HepG2 (cell line): ENCODE measurements around the gene VEZF1. TPM values are rescaled to one million over a fixed set of nuclear protein-coding genes. Genes with fewer than 3 reads are reported as not detected.

Experiments used
- ATRX ChIP-seq: sonication (generic); formaldehyde crosslinking; IDR thresholded peaks from 2 replicates; pipeline ENCODE4 v1.4.0; 2020; ENCODE audit warnings: missing genetic modification reagents, borderline replicate concordance
- EHMT2 ChIP-seq: fragments of 200-600 bp; sonication (generic); IDR thresholded peaks from 2 replicates; pipeline ENCODE4 v1.7.0; 2017; ENCODE audit warnings: antibody characterized with exemption, low read depth, low read length, borderline replicate concordance
- GABPA ChIP-seq, 2 experiments: IDR thresholded peaks; 2 replicates each; pipeline ENCODE4 v1.6.1; 2011 to 2016; ENCODE audit warnings: low read depth in 2 of 2, low read length in 1 of 2, missing biosample characterization in 1 of 2, missing genetic modification characterization in 1 of 2
- MAFF ChIP-seq: IDR thresholded peaks from 2 replicates; pipeline ENCODE4 v1.6.1; 2011; ENCODE audit warnings: low read depth, low read length, improper control_type of control experiment
- NFATC3 ChIP-seq: sonication (generic); formaldehyde crosslinking; IDR thresholded peaks from 2 replicates; pipeline ENCODE4 v1.5.1; 2020; ENCODE audit warnings: mild to moderate bottlenecking, missing genetic modification reagents
- SRSF9 ChIP-seq: fragments of 200-400 bp; formaldehyde crosslinking; IDR thresholded peaks from 2 replicates; pipeline ENCODE4 v1.6.1; 2018; ENCODE audit warnings: borderline replicate concordance, mild to moderate bottlenecking, low read depth, low read length; ENCODE audit not compliant: insufficient read depth, poor library complexity, severe bottlenecking
- ZBTB3 ChIP-seq: sonication (generic); formaldehyde crosslinking; IDR thresholded peaks from 2 replicates; pipeline ENCODE4 v1.4.0; 2020; ENCODE audit warnings: low read depth, mild to moderate bottlenecking, moderate library complexity, missing genetic modification reagents, borderline replicate concordance
- ZC3H4 ChIP-seq: sonication (generic); formaldehyde crosslinking; IDR thresholded peaks from 2 replicates; pipeline ENCODE4 v1.4.0; 2020; ENCODE audit warnings: missing genetic modification reagents, borderline replicate concordance
- ZNF253 ChIP-seq: sonication (generic); formaldehyde crosslinking; IDR thresholded peaks from 2 replicates; pipeline ENCODE4 v1.8.0; 2022; ENCODE audit warnings: mild to moderate bottlenecking, missing genetic modification reagents, borderline replicate concordance
- ZNF33A ChIP-seq: sonication (generic); formaldehyde crosslinking; IDR thresholded peaks from 2 replicates; pipeline ENCODE4 v1.5.1; 2020; ENCODE audit warnings: missing genetic modification reagents, mild to moderate bottlenecking, moderate library complexity, borderline replicate concordance
- polyA plus RNA-seq, 8 experiments: library from polyadenylated mRNA; depleted of rRNA in 3 of 8; stranded (reverse) in 7 of 8; unstranded in 1 of 8; fragments of >200 nt; fragmentation: Illumina TruSeq in 4 of 8; extraction: Trizol in 4 of 8; gene quantifications; 2 replicates each; pipeline versions ENCODE4 v1.2.1 to v1.2.3, GENCODE V29; 2011 to 2016; ENCODE audit warnings: low read depth in 4 of 8, missing spikeins in 1 of 8, mixed read lengths in 1 of 8; ENCODE audit not compliant: insufficient read depth in 1 of 8
- total RNA-seq, 5 experiments: library from RNA; depleted of rRNA; stranded (reverse); fragments of >200 nt; fragmentation: Illumina TruSeq; extraction: Trizol; gene quantifications; 2 replicates each; pipeline ENCODE4 v1.2.3, GENCODE V29; 2016; ENCODE audit warnings: low read depth in 1 of 5
- TF ChIP-seq, protein P1 (sequence below): sonication (generic); formaldehyde crosslinking; IDR thresholded peaks from 2 replicates; pipeline ENCODE4 v1.4.0; 2020; ENCODE audit warnings: low read depth, missing genetic modification reagents
- TF ChIP-seq, protein P2 (sequence below): sonication (generic); formaldehyde crosslinking; IDR thresholded peaks from 2 replicates; pipeline ENCODE4 v1.5.0; 2020; ENCODE audit warnings: missing genetic modification reagents, mild to moderate bottlenecking, borderline replicate concordance
- TF ChIP-seq, protein P3 (sequence below): sonication (generic); formaldehyde crosslinking; IDR thresholded peaks from 2 replicates; pipeline ENCODE4 v1.8.0; 2022; ENCODE audit warnings: low read depth, missing genetic modification reagents
- TF ChIP-seq, protein P4 (sequence below): sonication (generic); formaldehyde crosslinking; IDR thresholded peaks from 2 replicates; pipeline ENCODE4 v1.5.0; 2020; ENCODE audit warnings: mild to moderate bottlenecking, missing genetic modification reagents
- TF ChIP-seq, protein P5 (sequence below): sonication (generic); formaldehyde crosslinking; IDR thresholded peaks from 2 replicates; pipeline ENCODE4 v1.8.1; 2023; ENCODE audit warnings: mild to moderate bottlenecking, inconsistent platforms, moderate library complexity, missing genetic modification reagents, borderline replicate concordance

The VEZF1 gene
- total and polyA plus RNA-seq, 2 of the 13 experiments (the other 11 are each of a cell fraction or from before 2014, with no cell fraction given) = 45.9 to 49.7 TPM

DNA sequence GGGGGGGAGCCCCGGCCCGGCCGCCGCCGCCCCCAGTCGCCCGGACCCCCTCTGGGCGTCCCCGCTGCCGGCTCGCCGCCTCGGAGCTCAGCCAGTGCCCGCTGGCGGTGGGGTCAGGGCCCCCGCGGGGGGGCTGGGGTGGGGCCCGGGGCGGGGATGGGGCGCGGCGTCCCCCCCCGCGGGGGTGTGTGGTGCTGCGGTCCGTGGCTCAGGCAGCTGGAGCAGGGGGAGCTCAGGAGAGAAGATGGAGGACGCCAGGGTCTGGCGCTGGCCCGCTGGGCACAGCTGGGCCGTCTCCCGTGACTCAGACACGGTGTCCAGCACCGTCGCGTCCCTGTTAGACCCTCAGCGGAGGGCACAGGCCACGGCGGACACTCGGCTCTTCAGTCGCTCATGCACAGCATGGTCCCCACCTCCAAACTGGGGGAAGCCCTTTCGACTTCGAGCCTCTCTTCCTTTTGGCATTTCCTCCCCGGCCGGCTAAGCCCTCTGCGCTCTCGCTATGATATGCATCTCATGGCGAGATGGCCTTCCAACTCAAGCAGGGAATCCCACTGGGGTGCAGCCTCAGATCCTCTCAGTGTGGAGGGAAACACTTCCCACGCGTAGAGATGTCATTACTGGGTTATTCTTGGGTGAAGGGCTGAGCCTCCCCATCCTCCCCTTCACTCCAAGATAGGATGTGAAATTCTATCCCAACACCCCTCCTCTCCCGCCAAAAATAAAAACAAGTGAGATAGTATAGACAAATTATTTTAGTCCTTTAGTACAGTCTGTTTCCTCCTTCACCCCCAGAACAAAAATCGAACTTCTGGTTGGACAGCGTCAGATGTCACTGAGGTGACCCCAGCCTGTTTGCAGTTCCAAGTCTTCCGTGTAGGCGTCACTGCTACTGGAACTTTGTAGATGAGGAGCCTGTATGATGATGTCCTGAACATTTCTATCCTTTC lies 522 bp upstream of the VEZF1 start (continued):
- TF ChIP-seq, protein P1, sequence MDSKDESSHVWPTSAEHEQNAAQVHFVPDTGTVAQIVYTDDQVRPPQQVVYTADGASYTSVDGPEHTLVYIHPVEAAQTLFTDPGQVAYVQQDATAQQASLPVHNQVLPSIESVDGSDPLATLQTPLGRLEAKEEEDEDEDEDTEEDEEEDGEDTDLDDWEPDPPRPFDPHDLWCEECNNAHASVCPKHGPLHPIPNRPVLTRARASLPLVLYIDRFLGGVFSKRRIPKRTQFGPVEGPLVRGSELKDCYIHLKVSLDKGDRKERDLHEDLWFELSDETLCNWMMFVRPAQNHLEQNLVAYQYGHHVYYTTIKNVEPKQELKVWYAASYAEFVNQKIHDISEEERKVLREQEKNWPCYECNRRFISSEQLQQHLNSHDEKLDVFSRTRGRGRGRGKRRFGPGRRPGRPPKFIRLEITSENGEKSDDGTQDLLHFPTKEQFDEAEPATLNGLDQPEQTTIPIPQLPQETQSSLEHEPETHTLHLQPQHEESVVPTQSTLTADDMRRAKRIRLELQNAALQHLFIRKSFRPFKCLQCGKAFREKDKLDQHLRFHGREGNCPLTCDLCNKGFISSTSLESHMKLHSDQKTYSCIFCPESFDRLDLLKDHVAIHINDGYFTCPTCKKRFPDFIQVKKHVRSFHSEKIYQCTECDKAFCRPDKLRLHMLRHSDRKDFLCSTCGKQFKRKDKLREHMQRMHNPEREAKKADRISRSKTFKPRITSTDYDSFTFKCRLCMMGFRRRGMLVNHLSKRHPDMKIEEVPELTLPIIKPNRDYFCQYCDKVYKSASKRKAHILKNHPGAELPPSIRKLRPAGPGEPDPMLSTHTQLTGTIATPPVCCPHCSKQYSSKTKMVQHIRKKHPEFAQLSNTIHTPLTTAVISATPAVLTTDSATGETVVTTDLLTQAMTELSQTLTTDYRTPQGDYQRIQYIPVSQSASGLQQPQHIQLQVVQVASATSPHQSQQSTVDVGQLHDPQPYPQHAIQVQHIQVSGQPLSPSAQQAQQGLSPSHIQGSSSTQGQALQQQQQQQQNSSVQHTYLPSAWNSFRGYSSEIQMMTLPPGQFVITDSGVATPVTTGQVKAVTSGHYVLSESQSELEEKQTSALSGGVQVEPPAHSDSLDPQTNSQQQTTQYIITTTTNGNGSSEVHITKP = peak; percentile 98
- TF ChIP-seq, protein P2, sequence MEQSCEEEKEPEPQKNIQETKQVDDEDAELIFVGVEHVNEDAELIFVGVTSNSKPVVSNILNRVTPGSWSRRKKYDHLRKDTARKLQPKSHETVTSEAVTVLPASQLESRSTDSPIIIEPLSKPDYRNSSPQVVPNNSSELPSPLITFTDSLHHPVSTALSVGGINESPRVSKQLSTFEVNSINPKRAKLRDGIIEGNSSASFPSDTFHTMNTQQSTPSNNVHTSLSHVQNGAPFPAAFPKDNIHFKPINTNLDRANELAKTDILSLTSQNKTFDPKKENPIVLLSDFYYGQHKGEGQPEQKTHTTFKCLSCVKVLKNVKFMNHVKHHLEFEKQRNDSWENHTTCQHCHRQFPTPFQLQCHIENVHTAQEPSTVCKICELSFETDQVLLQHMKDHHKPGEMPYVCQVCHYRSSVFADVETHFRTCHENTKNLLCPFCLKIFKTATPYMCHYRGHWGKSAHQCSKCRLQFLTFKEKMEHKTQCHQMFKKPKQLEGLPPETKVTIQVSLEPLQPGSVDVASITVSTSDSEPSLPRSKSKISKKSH (CRISPR knock-in tag) = peak; percentile 76; the same call in 1 of the 2 replicates
- TF ChIP-seq ZNF33A (CRISPR knock-in tag) (no peak), GABPA (IDR thresholded peaks at IDR 0.05; ENCODE audit: low read depth, low read length) (no peak), GABPA (CRISPR knock-in tag; IDR thresholded peaks at IDR 0.05; ENCODE audit: low read depth) (0 out of 2 replicates have a peak, but pooled peaks have one; percentile 22), ZBTB3 (CRISPR knock-in tag) (no peak; the same call in 1 of the 2 replicates), EHMT2 (no peak), ATRX (CRISPR knock-in tag) (no peak), ZC3H4 (CRISPR knock-in tag) (peak; percentile 80; the same call in 1 of the 2 replicates), SRSF9 (no peak), MAFF (no peak), ZNF253 (CRISPR knock-in tag) (no peak), NFATC3 (CRISPR knock-in tag) (no peak)
- TF ChIP-seq, protein P3, sequence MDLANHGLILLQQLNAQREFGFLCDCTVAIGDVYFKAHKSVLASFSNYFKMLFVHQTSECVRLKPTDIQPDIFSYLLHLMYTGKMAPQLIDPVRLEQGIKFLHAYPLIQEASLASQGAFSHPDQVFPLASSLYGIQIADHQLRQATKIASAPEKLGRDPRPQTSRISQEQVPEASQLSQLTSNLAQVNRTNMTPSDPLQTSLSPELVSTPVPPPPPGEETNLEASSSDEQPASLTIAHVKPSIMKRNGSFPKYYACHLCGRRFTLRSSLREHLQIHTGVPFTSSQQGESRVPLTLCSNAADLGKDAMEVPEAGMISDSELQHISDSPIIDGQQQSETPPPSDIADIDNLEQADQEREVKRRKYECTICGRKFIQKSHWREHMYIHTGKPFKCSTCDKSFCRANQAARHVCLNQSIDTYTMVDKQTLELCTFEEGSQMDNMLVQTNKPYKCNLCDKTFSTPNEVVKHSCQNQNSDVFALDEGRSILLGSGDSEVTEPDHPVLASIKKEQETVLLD (CRISPR knock-in tag) = no peak
- TF ChIP-seq, protein P4, sequence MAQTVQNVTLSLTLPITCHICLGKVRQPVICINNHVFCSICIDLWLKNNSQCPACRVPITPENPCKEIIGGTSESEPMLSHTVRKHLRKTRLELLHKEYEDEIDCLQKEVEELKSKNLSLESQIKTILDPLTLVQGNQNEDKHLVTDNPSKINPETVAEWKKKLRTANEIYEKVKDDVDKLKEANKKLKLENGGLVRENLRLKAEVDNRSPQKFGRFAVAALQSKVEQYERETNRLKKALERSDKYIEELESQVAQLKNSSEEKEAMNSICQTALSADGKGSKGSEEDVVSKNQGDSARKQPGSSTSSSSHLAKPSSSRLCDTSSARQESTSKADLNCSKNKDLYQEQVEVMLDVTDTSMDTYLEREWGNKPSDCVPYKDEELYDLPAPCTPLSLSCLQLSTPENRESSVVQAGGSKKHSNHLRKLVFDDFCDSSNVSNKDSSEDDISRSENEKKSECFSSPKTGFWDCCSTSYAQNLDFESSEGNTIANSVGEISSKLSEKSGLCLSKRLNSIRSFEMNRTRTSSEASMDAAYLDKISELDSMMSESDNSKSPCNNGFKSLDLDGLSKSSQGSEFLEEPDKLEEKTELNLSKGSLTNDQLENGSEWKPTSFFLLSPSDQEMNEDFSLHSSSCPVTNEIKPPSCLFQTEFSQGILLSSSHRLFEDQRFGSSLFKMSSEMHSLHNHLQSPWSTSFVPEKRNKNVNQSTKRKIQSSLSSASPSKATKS = no peak
- TF ChIP-seq, protein P5, sequence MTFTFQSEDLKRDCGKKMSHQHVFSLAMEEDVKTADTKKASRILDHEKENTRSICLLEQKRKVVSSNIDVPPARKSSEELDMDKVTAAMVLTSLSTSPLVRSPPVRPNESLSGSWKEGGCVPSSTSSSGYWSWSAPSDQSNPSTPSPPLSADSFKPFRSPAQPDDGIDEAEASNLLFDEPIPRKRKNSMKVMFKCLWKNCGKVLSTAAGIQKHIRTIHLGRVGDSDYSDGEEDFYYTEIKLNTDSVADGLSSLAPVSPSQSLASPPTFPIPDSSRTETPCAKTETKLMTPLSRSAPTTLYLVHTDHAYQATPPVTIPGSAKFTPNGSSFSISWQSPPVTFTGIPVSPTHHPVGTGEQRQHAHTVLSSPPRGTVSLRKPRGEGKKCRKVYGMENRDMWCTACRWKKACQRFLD = peak; percentile 38; the same call in 1 of the 2 replicates
